IPS-18c (cell line): ENCODE data around the gene KRT80.

Experiments
- H3K4me3 ChIP-seq: 2 replicates; pipeline ENCODE4 v1.7.0; 2013; ENCODE audit warnings: low read depth, mild to moderate bottlenecking, low read length, moderate library complexity; ENCODE audit not compliant: insufficient read depth
- H3K9me3 ChIP-seq: one replicate; pipeline ENCODE4 v1.6.1; 2013; ENCODE audit warnings: mild to moderate bottlenecking, low read length, moderate library complexity; ENCODE audit not compliant: control insufficient read depth, insufficient read depth

Gene KRT80

GRCh38 chr12:52216807-52217206, 25.0 kb upstream of the KRT80 start:
- Histone ChIP-seq H3K4me3 (no peak overlapping the region), H3K9me3 (no peaks in the 10 kb centered on the region)

- Histone ChIP-seq H3K9me3 (no peaks in the 10 kb centered on the region), H3K4me3 (no peak overlapping the region)
Observed at GRCh38 chr12:52216100-52216499, 24.3 kb upstream of the KRT80 start.

- H3K4me3 ChIP-seq: no peak overlapping the region
- no peaks in the 10 kb centered on the region for H3K9me3 ChIP-seq
Observed at GRCh38 chr12:52215587-52216031, 23.8 kb upstream of the KRT80 start.

- H3K9me3 ChIP-seq: no peaks in the 10 kb centered on the region
Observed at GRCh38 chr12:52214421-52214802, 22.6 kb upstream of the KRT80 start.

GRCh38 chr12:52213564-52214420, 22.0 kb upstream of the KRT80 start:
- Histone ChIP-seq H3K9me3 (no peaks in the 10 kb centered on the region), H3K4me3 (no peak overlapping the region)

More at GRCh38 chr12:52214421-52214802, 22.6 kb upstream of the KRT80 start:
- no peak overlapping the region for H3K4me3 ChIP-seq

- H3K9me3 ChIP-seq: no peaks in the 10 kb centered on the region
Observed at GRCh38 chr12:52212701-52213563, 21.1 kb upstream of the KRT80 start.

GRCh38 chr12:52211716-52212585, 20.1 kb upstream of the KRT80 start:
- H3K4me3 ChIP-seq: no peak overlapping the region
- no peaks in the 10 kb centered on the region for H3K9me3 ChIP-seq

More at GRCh38 chr12:52212701-52213563, 21.1 kb upstream of the KRT80 start:
- no peak overlapping the region for H3K4me3 ChIP-seq

- Histone ChIP-seq H3K9me3 (no peaks in the 10 kb centered on the region), H3K4me3 (no peak overlapping the region)
Observed at GRCh38 chr12:52210925-52211650, 19.3 kb upstream of the KRT80 start.

GRCh38 chr12:52210186-52210924, 18.5 kb upstream of the KRT80 start:
- Histone ChIP-seq H3K4me3 (no peak overlapping the region), H3K9me3 (no peaks in the 10 kb centered on the region)

GRCh38 chr12:52209321-52209720, 17.5 kb upstream of the KRT80 start:
- Histone ChIP-seq H3K9me3 (no peaks in the 10 kb centered on the region), H3K4me3 (no peak overlapping the region)

GRCh38 chr12:52208424-52209165, 16.8 kb upstream of the KRT80 start:
- no peaks in the 10 kb centered on the region for H3K9me3 ChIP-seq
- H3K4me3 ChIP-seq: no peak overlapping the region

GRCh38 chr12:52207895-52208294, 16.1 kb upstream of the KRT80 start:
- H3K9me3 ChIP-seq: no peaks in the 10 kb centered on the region

GRCh38 chr12:52207106-52207505, 15.3 kb upstream of the KRT80 start:
- H3K4me3 ChIP-seq: no peak overlapping the region
- H3K9me3 ChIP-seq: no peaks in the 10 kb centered on the region

More at GRCh38 chr12:52207895-52208294, 16.1 kb upstream of the KRT80 start:
- no peak overlapping the region for H3K4me3 ChIP-seq

GRCh38 chr12:52206304-52207040, 14.7 kb upstream of the KRT80 start:
- no peak overlapping the region for H3K4me3 ChIP-seq
- no peaks in the 10 kb centered on the region for H3K9me3 ChIP-seq
